Measurements from ENCODE around the gene FAM83C.

Gene FAM83C

DNA sequence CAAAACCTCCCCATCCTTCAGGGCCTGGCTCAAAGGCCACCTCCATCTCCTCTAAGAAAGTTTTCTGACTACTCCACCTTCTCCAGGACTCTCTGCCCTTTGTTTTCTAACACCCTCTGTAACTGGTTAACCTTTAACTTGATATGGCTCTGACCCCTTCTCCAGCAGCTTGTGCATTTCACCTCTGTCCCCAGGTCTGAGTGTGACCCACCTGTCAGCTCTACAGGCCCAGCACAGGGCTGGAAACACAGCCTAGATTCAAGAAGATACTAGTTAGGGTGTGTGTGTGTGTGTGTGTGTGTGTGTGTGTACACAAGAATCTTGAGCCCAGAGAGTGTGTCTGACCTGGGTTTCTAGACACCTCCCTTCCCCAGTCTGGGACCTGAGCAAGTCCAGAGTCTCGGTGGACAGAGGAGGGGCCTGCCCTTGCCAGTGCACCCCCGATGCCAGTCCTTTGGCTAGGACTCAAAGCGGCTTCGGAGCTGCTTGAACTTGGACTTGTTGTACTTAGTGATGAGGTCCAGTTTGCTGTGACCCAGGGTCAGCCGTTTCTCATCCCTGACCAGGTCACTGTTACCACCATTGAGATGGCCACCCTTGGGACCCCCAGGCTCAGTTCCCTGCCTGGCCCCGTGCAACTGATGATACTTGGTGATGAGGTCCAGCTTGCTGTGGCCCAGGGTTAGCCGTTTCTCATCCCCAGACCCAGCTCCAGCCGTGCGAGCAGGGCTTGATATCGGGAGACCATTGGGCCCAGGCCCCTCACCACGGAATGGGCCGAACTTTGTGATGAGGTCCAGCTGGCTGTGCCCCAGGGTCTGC lies 5.9 kb downstream of the FAM83C start:
- TF ChIP-seq, protein P1, sequence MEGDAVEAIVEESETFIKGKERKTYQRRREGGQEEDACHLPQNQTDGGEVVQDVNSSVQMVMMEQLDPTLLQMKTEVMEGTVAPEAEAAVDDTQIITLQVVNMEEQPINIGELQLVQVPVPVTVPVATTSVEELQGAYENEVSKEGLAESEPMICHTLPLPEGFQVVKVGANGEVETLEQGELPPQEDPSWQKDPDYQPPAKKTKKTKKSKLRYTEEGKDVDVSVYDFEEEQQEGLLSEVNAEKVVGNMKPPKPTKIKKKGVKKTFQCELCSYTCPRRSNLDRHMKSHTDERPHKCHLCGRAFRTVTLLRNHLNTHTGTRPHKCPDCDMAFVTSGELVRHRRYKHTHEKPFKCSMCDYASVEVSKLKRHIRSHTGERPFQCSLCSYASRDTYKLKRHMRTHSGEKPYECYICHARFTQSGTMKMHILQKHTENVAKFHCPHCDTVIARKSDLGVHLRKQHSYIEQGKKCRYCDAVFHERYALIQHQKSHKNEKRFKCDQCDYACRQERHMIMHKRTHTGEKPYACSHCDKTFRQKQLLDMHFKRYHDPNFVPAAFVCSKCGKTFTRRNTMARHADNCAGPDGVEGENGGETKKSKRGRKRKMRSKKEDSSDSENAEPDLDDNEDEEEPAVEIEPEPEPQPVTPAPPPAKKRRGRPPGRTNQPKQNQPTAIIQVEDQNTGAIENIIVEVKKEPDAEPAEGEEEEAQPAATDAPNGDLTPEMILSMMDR (conservative IDR thresholded peaks at IDR 0.05), result no peak
- no peak for TF ChIP-seq ZFX (IDR thresholded peaks at IDR 0.05)
- H3K27ac ChIP-seq, result no peak overlapping the region

DNA sequence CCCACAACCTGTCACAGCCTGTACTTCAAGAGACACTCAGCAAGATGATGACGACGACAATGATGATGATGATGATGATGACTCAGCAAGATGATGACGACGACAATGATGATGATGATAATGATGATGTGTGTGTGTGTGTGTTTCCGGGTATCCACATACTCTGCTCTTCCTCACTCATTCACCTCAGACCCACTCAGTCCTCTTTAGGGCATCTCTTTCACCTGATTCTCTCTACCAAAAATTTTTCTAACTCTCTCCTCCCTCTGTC lies 6.5 kb downstream of the FAM83C start:
- H3K27ac ChIP-seq, result no peak overlapping the region
- TF ChIP-seq, protein P1 (conservative IDR thresholded peaks at IDR 0.05), result no peak

DNA sequence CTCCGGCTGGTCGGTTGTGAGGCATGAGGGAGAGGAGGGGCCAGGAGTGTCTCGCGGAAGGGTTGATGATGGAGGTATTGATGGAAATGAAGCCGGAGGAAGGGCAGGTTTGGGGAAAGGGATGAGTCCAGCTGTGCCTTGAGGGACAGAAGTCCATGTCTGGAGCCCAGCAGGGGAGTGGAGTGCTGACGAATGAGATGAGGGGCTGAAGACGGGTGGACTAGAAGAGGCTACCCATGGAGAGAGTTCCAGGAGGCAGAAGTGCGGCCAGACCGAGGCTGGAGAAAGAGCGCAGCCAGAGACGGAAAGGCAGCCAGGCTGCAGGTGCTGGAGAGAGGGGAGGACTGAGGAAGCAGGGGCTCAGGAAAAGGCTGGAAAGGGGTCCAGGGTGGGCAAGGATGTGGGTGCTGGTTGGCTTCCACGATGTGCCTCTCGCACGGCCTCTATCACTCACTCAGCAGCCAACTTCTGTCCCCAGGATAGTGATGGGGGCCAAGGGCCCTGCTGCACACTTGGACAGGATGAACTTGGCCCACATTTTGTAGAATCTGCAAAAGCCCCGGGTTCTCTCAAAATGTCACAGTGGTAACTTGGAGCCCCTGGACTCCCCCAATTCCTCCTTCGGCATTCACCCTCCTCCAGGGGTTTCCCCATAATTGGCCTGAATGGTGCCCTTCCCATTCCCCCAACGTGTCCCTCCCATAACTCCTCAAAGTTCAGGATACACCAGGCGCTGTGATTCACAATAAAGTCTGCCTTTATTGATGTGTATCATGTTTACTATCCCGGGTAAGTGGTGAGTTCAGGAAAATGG lies 7.0 kb downstream of the FAM83C start:
- H3K27ac ChIP-seq, result peak overlapping the region; percentile 88
- TF ChIP-seq, protein P1 (conservative IDR thresholded peaks at IDR 0.05), result no peak
- TF ChIP-seq ZFX (IDR thresholded peaks at IDR 0.05), result no peak

GRCh38 chr20:35284267-35284991 lies 7.8 kb downstream of the FAM83C start, which contains the start of gene EIF6:
EIF6 (minus strand) TSS chr20:35284772; CDS start chr20:35284487, 285 bp downstream.
- TF ChIP-seq, protein P1 (conservative IDR thresholded peaks at IDR 0.05), result no peak
- TF ChIP-seq ZFX (IDR thresholded peaks at IDR 0.05), result peak; percentile 88; the same call in 1 of the 2 replicates
- H3K27ac ChIP-seq, result peak within 1 kb of the TSS; percentile 88

GRCh38 chr20:35283441-35284266 lies 8.6 kb downstream of the FAM83C start:
- no peak for TF ChIP-seq ZFX (IDR thresholded peaks at IDR 0.05)
- TF ChIP-seq, protein P1 (conservative IDR thresholded peaks at IDR 0.05), result no peak
- peak overlapping the region; percentile 88 for H3K27ac ChIP-seq

DNA sequence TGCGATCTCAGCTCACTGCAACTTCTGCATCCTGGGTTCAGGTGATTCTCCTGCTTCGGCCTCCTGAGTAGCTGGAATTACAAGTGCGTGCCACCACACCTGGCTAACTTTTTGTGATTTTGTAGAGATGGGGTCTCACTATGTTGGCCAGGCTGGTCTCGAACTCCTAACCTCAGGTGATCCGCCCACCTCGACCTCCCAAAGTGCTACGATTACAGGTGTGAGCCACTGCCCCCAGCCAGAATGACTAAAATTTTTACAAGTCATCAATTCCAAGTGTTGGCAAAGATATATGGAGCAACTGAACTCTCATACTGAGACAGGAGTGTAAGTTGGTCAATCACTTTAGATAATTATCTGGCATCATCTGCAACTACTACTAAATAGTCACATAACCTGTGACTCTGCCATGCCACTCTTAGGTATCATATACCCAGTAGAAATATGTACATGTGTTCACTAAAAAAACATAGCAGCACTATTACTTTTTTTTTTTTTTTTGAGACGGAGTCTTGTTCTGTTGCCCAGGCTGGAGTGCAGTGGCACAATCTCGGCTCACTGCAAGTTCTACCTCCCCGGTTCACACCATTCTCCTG lies 10.6 kb downstream of the FAM83C start:
- TF ChIP-seq, protein P1 (conservative IDR thresholded peaks at IDR 0.05), result no peak
- TF ChIP-seq ZFX (IDR thresholded peaks at IDR 0.05), result no peak
- H3K27ac ChIP-seq, result no peak overlapping the region
